8988T (cell line): ENCODE results near the gene INTS6.

Source experiments
- DNase-seq: peaks from one replicate; pipeline ENCODE4 v3.0.0; 2011

INTS6 gene

GRCh38 chr13:51311957-51312520 lies 140.8 kb downstream of the INTS6 start:
- DNase-seq: no peak
